Esophagus muscularis mucosa (tissue), 2 donors: ENCODE data around the gene GRID2IP.

Experiments used
- POLR2A ChIP-seq: fragments of 450-650 bp; IDR thresholded peaks from one replicate; pipeline ENCODE4 v1.6.1; 2017; ENCODE audit warnings: antibody characterized with exemption, moderate library complexity, mild to moderate bottlenecking, low read depth
- POLR2AphosphoS5 ChIP-seq, 2 donors: sonication (generic); formaldehyde crosslinking; IDR thresholded peaks; one replicate each; pipeline ENCODE4 v1.6.1; 2017; ENCODE audit warnings: antibody characterized with exemption in 2 of 2

GRCh38 chr7:6480323-6480660 lies 71.0 kb downstream of the GRID2IP start:
- TF ChIP-seq POLR2A (no peak), POLR2AphosphoS5 (IDR thresholded peaks at IDR 0.05) (no peak)
